Measurements from ENCODE around the gene OR2A14. TPM values are rescaled to one million over a fixed set of nuclear protein-coding genes. Genes with fewer than 3 reads are reported as not detected.
"Not testable (repeated sequence)": the region's sequence is repeated elsewhere in the genome, so short reads cannot be mapped to it uniquely, and the experiment has no call there.

The OR2A14 gene
- total RNA-seq, 5 donors from 2014 or later (not counting 1 experiment from before 2014, with no cell fraction given): not detected

DNA sequence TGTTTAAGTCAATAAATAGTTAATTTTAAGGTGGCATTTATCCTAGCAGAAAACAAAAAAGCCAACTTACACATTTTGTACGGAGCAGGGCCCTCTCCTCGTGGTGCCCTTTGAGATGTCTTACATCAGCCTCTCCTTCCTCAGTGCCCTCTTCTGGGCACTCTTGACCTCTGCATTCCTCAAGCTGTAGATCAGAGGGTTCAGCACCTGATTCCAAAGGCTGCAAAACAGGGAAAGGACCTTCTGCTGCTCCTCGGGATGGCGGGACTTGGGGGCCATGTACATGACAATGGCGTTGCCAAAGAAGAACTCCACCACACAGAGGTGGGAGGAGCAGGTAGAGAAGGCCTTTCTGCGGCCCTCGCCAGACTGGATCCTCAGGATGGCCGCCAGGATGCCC is 4.6 kb upstream of the OR2A14 start:
- Mint-ChIP-seq H3K27ac (no peak overlapping the region), H3K4me1 (no peaks in the 10 kb centered on the region), H3K4me3 (no peak overlapping the region), H3K27me3 (peaks cover 8 to 12% of the 10 kb centered on the region in 2 donors), H3K9me3 (no peaks in the 10 kb centered on the region), H3K36me3 (no peaks in the 10 kb centered on the region)
- H3K4me1 ChIP-seq (ENCODE audit: control insufficient read depth in 1 of 2, extremely low read depth in 1 of 2, insufficient read depth in 2 of 2, low read length in 2 of 2): no peaks in the 10 kb centered on the region
- WGBS (ENCODE audit: insufficient coverage): 55% methylated on average over 3 of the region's 8 CpGs
- ATAC-seq (replicated peaks in 1 of 4) (no peak), DNase-seq (no peak)
- H3K36me3 ChIP-seq (ENCODE audit: control insufficient read depth in 2 of 2, extremely low read depth in 1 of 2, insufficient read depth in 1 of 2, low read length in 1 of 2): no peaks in the 10 kb centered on the region
- ChIA-PET POLR2A (no interaction called here), CTCF (no interaction called here)
- no peak overlapping the region for H3K27ac ChIP-seq (ENCODE audit: low read length)
- H3K9me3 ChIP-seq: no peaks in the 10 kb centered on the region
- peaks cover 0 to 7% of the 10 kb centered on the region in 2 experiments for H3K27me3 ChIP-seq (replicated peaks in 1 of 2; ENCODE audit: control insufficient read depth in 2 of 2, extremely low read depth in 1 of 2, insufficient read depth in 2 of 2, low read length in 1 of 2)
- no peak overlapping the region for H3K4me3 ChIP-seq (ENCODE audit: control insufficient read depth in 1 of 2, extremely low read depth in 1 of 2, low read length in 1 of 2)

DNA sequence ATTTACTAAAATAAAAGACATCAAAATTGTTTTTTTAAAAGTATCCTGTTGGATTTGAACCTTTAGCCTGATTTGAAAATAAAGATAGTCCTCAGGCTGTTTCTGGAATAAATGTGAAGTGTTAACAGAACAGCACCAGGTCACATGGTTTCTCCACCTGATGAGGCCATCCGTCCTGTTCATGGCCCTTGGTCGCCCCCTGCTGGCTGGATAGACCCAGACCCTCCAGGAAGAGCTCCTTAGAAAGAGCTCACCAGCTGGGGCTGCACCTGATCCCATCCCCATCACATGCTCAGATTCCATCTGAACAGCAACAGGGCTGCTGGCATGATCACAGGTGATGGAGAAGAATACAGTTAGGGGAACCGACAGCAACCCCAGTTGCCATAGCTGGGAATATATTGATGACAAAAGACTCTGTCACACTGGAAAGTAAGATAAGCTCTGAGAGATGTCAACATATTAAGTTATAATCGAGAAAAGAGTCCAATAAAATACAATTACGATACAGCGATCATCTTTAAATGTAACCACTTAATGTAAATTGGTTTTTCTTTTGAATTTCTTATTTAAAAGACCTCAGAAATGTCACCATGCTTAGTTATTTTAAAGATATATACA is 4.8 kb downstream of the OR2A14 start:
- Mint-ChIP-seq H3K27me3 (peaks cover 2 to 11% of the 10 kb centered on the region in 2 donors), H3K4me3 (no peak overlapping the region), H3K4me1 (no peaks in the 10 kb centered on the region), H3K36me3 (no peaks in the 10 kb centered on the region), H3K9me3 (no peaks in the 10 kb centered on the region), H3K27ac (no peak overlapping the region)
- ChIA-PET POLR2A (no interaction called here), CTCF (interaction anchor here (0.6 to 1.4 kb wide), 21 partner anchors 8 to 887 kb away, joined by 3 to 14 read pairs (median 4); partner anchors contain the start of gene TCAF1 (in 1 of the 2))
- DNase-seq (peak; percentile 66 to 89 (median 81)), ATAC-seq (replicated peaks in 1 of 4) (peak; percentile 89 to 100 (median 94))
- peaks cover 0 to 6% of the 10 kb centered on the region in 2 experiments for H3K27me3 ChIP-seq (replicated peaks in 1 of 2; ENCODE audit: control insufficient read depth in 2 of 2, extremely low read depth in 1 of 2, insufficient read depth in 2 of 2, low read length in 1 of 2)
- no peaks in the 10 kb centered on the region for H3K4me1 ChIP-seq (ENCODE audit: control insufficient read depth in 1 of 2, extremely low read depth in 1 of 2, insufficient read depth in 2 of 2, low read length in 2 of 2)
- H3K9me3 ChIP-seq: no peaks in the 10 kb centered on the region
- no peak overlapping the region for H3K4me3 ChIP-seq (ENCODE audit: control insufficient read depth in 1 of 2, extremely low read depth in 1 of 2, low read length in 1 of 2)
- WGBS (ENCODE audit: insufficient coverage): 0% methylated on average over 2 of the region's 6 CpGs
- H3K27ac ChIP-seq (ENCODE audit: low read length): no peak overlapping the region
- no peaks in the 10 kb centered on the region for H3K36me3 ChIP-seq (ENCODE audit: control insufficient read depth in 2 of 2, extremely low read depth in 1 of 2, insufficient read depth in 1 of 2, low read length in 1 of 2)

DNA sequence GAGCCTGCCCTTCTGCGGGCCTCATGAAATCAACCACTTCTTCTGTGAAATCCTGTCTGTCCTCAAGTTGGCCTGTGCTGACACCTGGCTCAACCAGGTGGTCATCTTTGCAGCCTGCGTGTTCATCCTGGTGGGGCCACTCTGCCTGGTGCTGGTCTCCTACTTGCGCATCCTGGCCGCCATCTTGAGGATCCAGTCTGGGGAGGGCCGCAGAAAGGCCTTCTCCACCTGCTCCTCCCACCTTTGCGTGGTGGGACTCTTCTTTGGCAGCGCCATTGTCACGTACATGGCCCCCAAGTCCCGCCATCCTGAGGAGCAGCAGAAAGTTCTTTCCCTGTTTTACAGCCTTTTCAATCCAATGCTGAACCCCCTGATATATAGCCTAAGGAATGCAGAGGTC is 6.6 kb downstream of the OR2A14 start:
- H3K27me3 ChIP-seq (replicated peaks in 1 of 2; ENCODE audit: control insufficient read depth in 2 of 2, extremely low read depth in 1 of 2, insufficient read depth in 2 of 2, low read length in 1 of 2); H3K4me3 ChIP-seq (ENCODE audit: control insufficient read depth in 1 of 2, extremely low read depth in 1 of 2, low read length in 1 of 2); H3K27ac Mint-ChIP-seq; H3K36me3 Mint-ChIP-seq; H3K27ac ChIP-seq (ENCODE audit: low read length); H3K4me1 ChIP-seq (ENCODE audit: control insufficient read depth in 1 of 2, extremely low read depth in 1 of 2, insufficient read depth in 2 of 2, low read length in 2 of 2); ATAC-seq (replicated peaks in 1 of 4); H3K4me3 Mint-ChIP-seq; H3K36me3 ChIP-seq (ENCODE audit: control insufficient read depth in 2 of 2, extremely low read depth in 1 of 2, insufficient read depth in 1 of 2, low read length in 1 of 2); CTCF ChIA-PET; DNase-seq; POLR2A ChIA-PET; H3K4me1 Mint-ChIP-seq; H3K9me3 Mint-ChIP-seq; H3K9me3 ChIP-seq: not testable (repeated sequence)
- 85% methylated on average over 5 of the region's 9 CpGs for WGBS (ENCODE audit: insufficient coverage)
- H3K27me3 Mint-ChIP-seq: peaks cover 2 to 14% of the 10 kb centered on the region in 2 donors

DNA sequence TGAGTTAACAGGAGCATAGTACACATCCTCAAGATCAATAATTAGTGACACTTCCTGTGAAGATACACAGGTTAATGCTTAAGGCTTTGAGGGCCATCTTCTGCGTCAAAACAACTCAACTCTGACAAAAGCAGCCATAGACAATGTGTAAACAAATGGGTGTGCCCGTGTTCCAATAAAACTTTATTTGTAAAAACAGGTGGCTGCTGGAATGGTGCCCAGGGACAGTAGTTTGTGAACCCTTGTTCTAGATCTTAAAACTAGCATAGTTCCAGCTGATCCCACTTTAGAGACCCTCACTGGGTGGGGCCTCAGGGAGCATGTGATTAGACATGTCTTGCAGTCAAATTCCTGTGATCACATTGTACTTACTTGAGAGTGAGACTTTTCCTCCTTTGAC is 7.8 kb downstream of the OR2A14 start:
- Mint-ChIP-seq H3K9me3 (no peaks in the 10 kb centered on the region), H3K36me3 (no peaks in the 10 kb centered on the region), H3K4me1 (no peaks in the 10 kb centered on the region), H3K4me3 (no peak overlapping the region), H3K27ac (no peak overlapping the region), H3K27me3 (peaks cover 2 to 16% of the 10 kb centered on the region in 2 donors)
- no peak overlapping the region for H3K27ac ChIP-seq (ENCODE audit: low read length)
- no peaks in the 10 kb centered on the region for H3K9me3 ChIP-seq
- WGBS (ENCODE audit: insufficient coverage): 86% methylated on average over 1 of the region's 2 CpGs
- CTCF ChIA-PET: no interaction called here
- ATAC-seq (replicated peaks in 1 of 4) (no peak), DNase-seq (no peak)
- no peaks in the 10 kb centered on the region for H3K36me3 ChIP-seq (ENCODE audit: control insufficient read depth in 2 of 2, extremely low read depth in 1 of 2, insufficient read depth in 1 of 2, low read length in 1 of 2)
- H3K4me3 ChIP-seq (ENCODE audit: control insufficient read depth in 1 of 2, extremely low read depth in 1 of 2, low read length in 1 of 2): no peak overlapping the region
- no peaks in the 10 kb centered on the region for H3K4me1 ChIP-seq (ENCODE audit: control insufficient read depth in 1 of 2, extremely low read depth in 1 of 2, insufficient read depth in 2 of 2, low read length in 2 of 2)
- POLR2A ChIA-PET: no interaction called here
- H3K27me3 ChIP-seq (replicated peaks in 1 of 2; ENCODE audit: control insufficient read depth in 2 of 2, extremely low read depth in 1 of 2, insufficient read depth in 2 of 2, low read length in 1 of 2): peaks cover 0 to 6% of the 10 kb centered on the region in 2 experiments

DNA sequence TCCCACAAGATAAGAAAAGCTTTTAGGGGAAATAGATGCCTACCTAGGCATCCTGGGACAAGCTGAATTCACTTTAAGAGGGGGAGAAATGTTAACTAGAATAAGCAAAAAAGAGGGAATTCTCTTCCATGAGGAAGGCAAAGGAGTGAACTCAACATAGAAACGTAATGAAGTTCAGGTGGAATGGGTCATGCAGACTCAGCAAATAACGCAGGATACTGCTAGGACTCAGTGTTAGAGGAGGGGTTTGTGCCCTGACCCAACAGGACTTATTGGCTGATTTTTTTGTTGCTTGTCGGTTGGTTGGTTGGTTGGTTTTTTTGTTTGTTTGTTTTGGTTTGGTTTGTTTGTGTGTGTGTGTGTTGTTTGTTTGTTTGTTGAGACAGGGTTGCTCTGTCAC is 9.3 kb downstream of the OR2A14 start:
- H3K27ac Mint-ChIP-seq: no peak overlapping the region
- no peaks in the 10 kb centered on the region for H3K4me1 ChIP-seq (ENCODE audit: control insufficient read depth in 1 of 2, extremely low read depth in 1 of 2, insufficient read depth in 2 of 2, low read length in 2 of 2)
- H3K36me3 ChIP-seq (ENCODE audit: control insufficient read depth in 2 of 2, extremely low read depth in 1 of 2, insufficient read depth in 1 of 2, low read length in 1 of 2): no peaks in the 10 kb centered on the region
- DNase-seq (no peak), ATAC-seq (replicated peaks in 1 of 4) (no peak)
- H3K36me3 Mint-ChIP-seq: no peaks in the 10 kb centered on the region
- 57% methylated on average over 3 of the region's 3 CpGs for WGBS (ENCODE audit: insufficient coverage)
- no peaks in the 10 kb centered on the region for H3K9me3 Mint-ChIP-seq
- H3K4me1 Mint-ChIP-seq: no peaks in the 10 kb centered on the region
- no peak overlapping the region for H3K27ac ChIP-seq (ENCODE audit: low read length)
- peaks cover 0 to 6% of the 10 kb centered on the region in 2 experiments for H3K27me3 ChIP-seq (replicated peaks in 1 of 2; ENCODE audit: control insufficient read depth in 2 of 2, extremely low read depth in 1 of 2, insufficient read depth in 2 of 2, low read length in 1 of 2)
- H3K4me3 ChIP-seq (ENCODE audit: control insufficient read depth in 1 of 2, extremely low read depth in 1 of 2, low read length in 1 of 2): no peak overlapping the region
- ChIA-PET CTCF (no interaction called here), POLR2A (no interaction called here)
- no peak overlapping the region for H3K4me3 Mint-ChIP-seq
- no peaks in the 10 kb centered on the region for H3K9me3 ChIP-seq
- peaks cover 2 to 17% of the 10 kb centered on the region in 2 donors for H3K27me3 Mint-ChIP-seq

DNA sequence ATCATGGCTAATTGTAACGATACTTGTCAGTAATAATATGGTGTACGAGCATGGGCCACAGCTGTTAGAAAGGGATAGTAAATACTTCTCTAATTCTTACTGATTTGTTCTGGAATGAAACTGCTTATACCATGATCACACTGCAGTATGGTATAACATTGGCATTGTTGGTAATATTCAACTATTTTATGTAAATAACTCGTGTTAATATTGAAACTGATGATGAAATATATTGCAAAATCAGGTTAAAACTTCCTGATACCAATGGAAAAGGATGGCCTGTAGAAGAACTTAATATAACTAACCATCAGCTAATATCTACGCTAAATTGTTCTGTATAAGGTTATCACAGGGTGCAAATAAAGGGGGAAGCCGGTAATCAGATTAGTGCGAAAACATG is 10.3 kb downstream of the OR2A14 start:
- no peak overlapping the region for H3K27ac Mint-ChIP-seq
- no peaks in the 10 kb centered on the region for H3K36me3 ChIP-seq (ENCODE audit: control insufficient read depth in 2 of 2, extremely low read depth in 1 of 2, insufficient read depth in 1 of 2, low read length in 1 of 2)
- no peak overlapping the region for H3K27ac ChIP-seq (ENCODE audit: low read length)
- ChIA-PET POLR2A (no interaction called here), CTCF (interaction anchor here in 1 of 2 donors (0.6 kb wide), 1 partner anchor 1534 kb away, joined by 3 read pairs; no protein-coding TSS in a partner anchor)
- no peaks in the 10 kb centered on the region for H3K4me1 ChIP-seq (ENCODE audit: control insufficient read depth in 1 of 2, extremely low read depth in 1 of 2, insufficient read depth in 2 of 2, low read length in 2 of 2)
- H3K4me3 Mint-ChIP-seq: no peak overlapping the region
- no CpG with 5 or more reads among the region's 6 CpGs for WGBS (ENCODE audit: insufficient coverage)
- no peaks in the 10 kb centered on the region for H3K36me3 Mint-ChIP-seq
- ATAC-seq (replicated peaks in 1 of 4) (no peak), DNase-seq (no peak)
- H3K4me3 ChIP-seq (ENCODE audit: control insufficient read depth in 1 of 2, extremely low read depth in 1 of 2, low read length in 1 of 2): no peak overlapping the region
- no peaks in the 10 kb centered on the region for H3K4me1 Mint-ChIP-seq
- no peaks in the 10 kb centered on the region for H3K9me3 Mint-ChIP-seq
- H3K9me3 ChIP-seq: no peaks in the 10 kb centered on the region
- H3K27me3 Mint-ChIP-seq: peaks cover 0 to 21% of the 10 kb centered on the region in 2 donors
- H3K27me3 ChIP-seq (replicated peaks in 1 of 2; ENCODE audit: control insufficient read depth in 2 of 2, extremely low read depth in 1 of 2, insufficient read depth in 2 of 2, low read length in 1 of 2): peaks cover 0 to 6% of the 10 kb centered on the region in 2 experiments

DNA sequence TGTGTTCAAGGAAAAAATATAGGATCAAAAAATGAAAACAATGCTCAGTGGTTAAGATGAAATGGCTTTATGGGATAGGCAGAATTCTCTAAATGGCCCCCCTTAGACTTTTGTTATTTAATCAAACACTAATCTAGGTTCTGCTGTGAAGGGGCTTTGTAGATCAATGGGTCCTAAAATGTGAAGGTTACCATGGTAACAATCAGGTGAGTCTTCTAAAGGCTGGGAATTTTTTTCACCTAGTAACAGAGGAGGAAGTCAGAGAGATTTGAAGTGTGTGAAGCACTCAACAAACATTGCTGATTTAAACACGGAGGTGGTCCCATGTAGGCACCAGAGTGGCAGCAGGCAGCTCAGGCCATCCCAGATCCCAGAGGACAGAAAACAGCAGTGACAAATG is 11.1 kb downstream of the OR2A14 start:
- no peaks in the 10 kb centered on the region for H3K36me3 ChIP-seq (ENCODE audit: control insufficient read depth in 2 of 2, extremely low read depth in 1 of 2, insufficient read depth in 1 of 2, low read length in 1 of 2)
- no peaks in the 10 kb centered on the region for H3K4me1 ChIP-seq (ENCODE audit: control insufficient read depth in 1 of 2, extremely low read depth in 1 of 2, insufficient read depth in 2 of 2, low read length in 2 of 2)
- ChIA-PET POLR2A (no interaction called here), CTCF (no interaction called here)
- no peak overlapping the region for H3K27ac ChIP-seq (ENCODE audit: low read length)
- DNase-seq (no peak), ATAC-seq (replicated peaks in 1 of 4) (no peak)
- Mint-ChIP-seq H3K36me3 (no peaks in the 10 kb centered on the region), H3K4me3 (no peak overlapping the region), H3K4me1 (no peaks in the 10 kb centered on the region), H3K9me3 (no peaks in the 10 kb centered on the region), H3K27ac (no peak overlapping the region), H3K27me3 (peaks cover 0 to 21% of the 10 kb centered on the region in 2 donors)
- H3K9me3 ChIP-seq: no peaks in the 10 kb centered on the region
- H3K27me3 ChIP-seq (replicated peaks in 1 of 2; ENCODE audit: control insufficient read depth in 2 of 2, extremely low read depth in 1 of 2, insufficient read depth in 2 of 2, low read length in 1 of 2): peaks cover 0 to 6% of the 10 kb centered on the region in 2 experiments
- H3K4me3 ChIP-seq (ENCODE audit: control insufficient read depth in 1 of 2, extremely low read depth in 1 of 2, low read length in 1 of 2): no peak overlapping the region
- 100% methylated on average over 1 of the region's 1 CpG for WGBS (ENCODE audit: insufficient coverage)

Data from T-cell (primary cell).